Endothelial cell of umbilical vein (primary cell): ENCODE data around the gene PRM3. TPM values are rescaled to one million over a fixed set of nuclear protein-coding genes. Genes with fewer than 3 reads are reported as not detected.

Source experiments
- BruUV-seq: library from RNA; stranded (reverse); fragments of 400-500 nt; replicated peaks from 2 replicates; lab custom pipeline; 2021; lab: Mats Ljungman, UMichigan
- CTCF ChIA-PET: fragments of 300-600, 350-600 bp; sonication (Branson Sonifier 250); formaldehyde crosslinking; loops from one replicate; lab custom pipeline; 2021; ENCODE audit warnings: antibody characterized with exemption, inconsistent platforms; lab: Charles Lee
- POLR2A ChIA-PET: fragments of 300-600, 350-600 bp; sonication (Branson Sonifier 250); formaldehyde crosslinking; loops from one replicate; lab custom pipeline; 2021; ENCODE audit warnings: antibody characterized with exemption, inconsistent platforms; lab: Charles Lee
- DNase-seq: peaks from one replicate; pipeline ENCODE4 v3.0.0-alpha.2; 2011; ENCODE audit warnings: low read depth, low spot score
- FAIRE-seq: peaks from 2 replicates; lab custom pipeline; 2011; peaks lifted over from hg19 to GRCh38; lab: Jason Lieb, UNC
- H2AFZ ChIP-seq: 2 replicates; pipeline ENCODE4 v1.6.0; 2012; ENCODE audit warnings: low read depth, low read length, control low read depth, inconsistent platforms
- H3K27ac ChIP-seq: 2 replicates; pipeline ENCODE4 v1.5.1; 2011; ENCODE audit warnings: low read depth, mild to moderate bottlenecking, control low read depth, low read length, moderate library complexity; ENCODE audit not compliant: insufficient read depth
- H3K27me3 ChIP-seq, 2 experiments: 2 replicates each; pipeline versions ENCODE4 v1.6.0 to v1.6.1; 2011; ENCODE audit warnings: low read length in 2 of 2, mixed read lengths in 1 of 2; ENCODE audit not compliant: control insufficient read depth in 2 of 2, insufficient read depth in 2 of 2
- H3K36me3 ChIP-seq, 2 experiments: 2 replicates in 1 of 2; 3 replicates in 1 of 2; pipeline ENCODE4 v1.5.1; 2011; ENCODE audit warnings: low read length in 2 of 2, mild to moderate bottlenecking in 1 of 2, moderate library complexity in 1 of 2; ENCODE audit not compliant: control insufficient read depth in 2 of 2, insufficient read depth in 2 of 2; ENCODE audit errors: extremely low read depth in 1 of 2
- H3K4me1 ChIP-seq: 3 replicates; pipeline ENCODE4 v1.5.1; 2011; ENCODE audit warnings: mild to moderate bottlenecking, low read length; ENCODE audit not compliant: control insufficient read depth, insufficient read depth; ENCODE audit errors: extremely low read depth
- H3K4me2 ChIP-seq: 2 replicates; pipeline ENCODE4 v1.6.1; 2011; ENCODE audit warnings: low read length, control low read depth, mixed read lengths; ENCODE audit not compliant: insufficient read depth
- H3K4me3 ChIP-seq, 3 experiments: fragments of 200-600 bp in 1 of 3; sonication (generic), shearing (Covaris generic) in 1 of 3; replicated peaks in 1 of 3; 2 replicates each; pipeline ENCODE4 v1.5.1; 2011 to 2016; ENCODE audit warnings: control low read depth in 3 of 3, low read length in 3 of 3, mild to moderate bottlenecking in 2 of 3, inconsistent platforms in 1 of 3, low read depth in 1 of 3, moderate library complexity in 1 of 3; ENCODE audit not compliant: insufficient read depth in 1 of 3
- H3K79me2 ChIP-seq: 2 replicates; pipeline ENCODE4 v1.6.0; 2012; ENCODE audit warnings: low read length, inconsistent platforms; ENCODE audit not compliant: control insufficient read depth, insufficient read depth
- H3K9ac ChIP-seq: replicated peaks from 2 replicates; pipeline ENCODE3; 2011; ENCODE audit warnings: low read length, control low read depth; ENCODE audit not compliant: insufficient read depth; ENCODE audit errors: extremely low read depth
- H3K9me1 ChIP-seq: replicated peaks from 3 replicates; pipeline ENCODE4 v1.6.0; 2011; ENCODE audit warnings: mild to moderate bottlenecking, low read length; ENCODE audit not compliant: control insufficient read depth, insufficient read depth; ENCODE audit errors: extremely low read depth
- H3K9me3 ChIP-seq: replicated peaks from 2 replicates; pipeline ENCODE4 v1.5.1; 2012; ENCODE audit warnings: low read length, inconsistent platforms; ENCODE audit not compliant: control insufficient read depth, insufficient read depth
- H4K20me1 ChIP-seq: replicated peaks from 2 replicates; pipeline ENCODE3; 2011; ENCODE audit warnings: mild to moderate bottlenecking, low read length; ENCODE audit not compliant: control insufficient read depth, insufficient read depth; ENCODE audit errors: extremely low read depth
- EZH2 ChIP-seq: IDR thresholded peaks from 2 replicates; pipeline ENCODE4 v1.6.1; 2012; ENCODE audit warnings: borderline replicate concordance, low read depth, mild to moderate bottlenecking, moderate library complexity, low read length, inconsistent platforms; ENCODE audit not compliant: severe bottlenecking
- FOS ChIP-seq: IDR thresholded peaks from 2 replicates; pipeline ENCODE4 v1.6.1; 2011; ENCODE audit warnings: mild to moderate bottlenecking, low read length, moderate library complexity, borderline replicate concordance; ENCODE audit not compliant: insufficient read depth
- GATA2 ChIP-seq: IDR thresholded peaks from 2 replicates; pipeline ENCODE4 v1.7.0; 2011; ENCODE audit warnings: low read depth, mild to moderate bottlenecking, moderate library complexity, mixed read lengths, low read length; ENCODE audit not compliant: insufficient read length, insufficient read depth
- JUN ChIP-seq: IDR thresholded peaks from 2 replicates; pipeline ENCODE4 v1.6.1; 2011; ENCODE audit warnings: borderline replicate concordance, low read depth; ENCODE audit not compliant: insufficient read length, insufficient read depth
- MAX ChIP-seq: IDR thresholded peaks from 2 replicates; pipeline ENCODE4 v1.6.1; 2011; ENCODE audit not compliant: insufficient read depth, insufficient read length
- MYC ChIP-seq: IDR thresholded peaks from one replicate; pipeline ENCODE4 v1.6.1; 2011; ENCODE audit warnings: mild to moderate bottlenecking, low read depth, low read length
- POLR2A ChIP-seq: IDR thresholded peaks from 2 replicates; pipeline ENCODE4 v1.6.1; 2012; ENCODE audit warnings: low read depth, mild to moderate bottlenecking, control low read depth, low read length
- dilution Hi-C: fragments of 300-500 bp; cut with MboI; formaldehyde crosslinking; loops from one replicate; pipeline ENCODE4 v1.15.0; 2019; ENCODE audit warnings: low sequenced_read_pairs; ENCODE audit not compliant: extremely low pct_ligation_motif_present
- intact Hi-C: fragments of 100-400 bp; cut with micrococcal nuclease; formaldehyde crosslinking; loops from one replicate; pipeline ENCODE4 v1.10.0; 2022
- polyA plus RNA-seq, 4 experiments: library from polyadenylated mRNA; depleted of rRNA in 3 of 4; stranded (reverse) in 3 of 4; unstranded in 1 of 4; fragments of >200 nt; gene quantifications; 2 replicates each; pipeline versions ENCODE4 v1.2.1 to v1.2.3, GENCODE V29; 2011 to 2012; ENCODE audit warnings: missing spikeins in 1 of 4
- total RNA-seq: library from RNA; stranded (reverse); gene quantifications from 2 replicates; pipeline ENCODE4 v1.2.3, GENCODE V29; 2021
- TF ChIP-seq, protein P1 (sequence below), 2 donors: IDR thresholded peaks; 1 replicate in 1 of 2; 2 replicates in 1 of 2; pipeline ENCODE4 v1.5.1; 2011; ENCODE audit warnings: low read length in 2 of 2, mild to moderate bottlenecking in 2 of 2, moderate library complexity in 2 of 2, control low read depth in 1 of 2, inconsistent platforms in 1 of 2, low read depth in 1 of 2; ENCODE audit not compliant: insufficient read depth in 1 of 2; ENCODE audit errors: extremely low read depth in 1 of 2

The PRM3 gene
- total and polyA plus RNA-seq, 2 donors (not counting 3 experiments of a cell fraction or from before 2014, with no cell fraction given), result not detected

GRCh38 chr16:11309895-11310633 lies 36.6 kb upstream of the PRM3 start:
- Histone ChIP-seq H3K27ac (no peak overlapping the region), H3K36me3 (no peaks in the 10 kb centered on the region), H3K27me3 (no peaks in the 10 kb centered on the region), H3K4me3 (no peak overlapping the region), H2AFZ (no peak overlapping the region), H3K79me2 (no peaks in the 10 kb centered on the region), H4K20me1 (no peaks in the 10 kb centered on the region), H3K9me3 (no peaks in the 10 kb centered on the region), H3K9ac (no peak overlapping the region), H3K9me1 (no peaks in the 10 kb centered on the region), H3K4me2 (no peak overlapping the region), H3K4me1 (no peaks in the 10 kb centered on the region)
- DNase-seq (no peak), FAIRE-seq (no peak)
- no peak for TF ChIP-seq GATA2
- TF ChIP-seq, protein P1, sequence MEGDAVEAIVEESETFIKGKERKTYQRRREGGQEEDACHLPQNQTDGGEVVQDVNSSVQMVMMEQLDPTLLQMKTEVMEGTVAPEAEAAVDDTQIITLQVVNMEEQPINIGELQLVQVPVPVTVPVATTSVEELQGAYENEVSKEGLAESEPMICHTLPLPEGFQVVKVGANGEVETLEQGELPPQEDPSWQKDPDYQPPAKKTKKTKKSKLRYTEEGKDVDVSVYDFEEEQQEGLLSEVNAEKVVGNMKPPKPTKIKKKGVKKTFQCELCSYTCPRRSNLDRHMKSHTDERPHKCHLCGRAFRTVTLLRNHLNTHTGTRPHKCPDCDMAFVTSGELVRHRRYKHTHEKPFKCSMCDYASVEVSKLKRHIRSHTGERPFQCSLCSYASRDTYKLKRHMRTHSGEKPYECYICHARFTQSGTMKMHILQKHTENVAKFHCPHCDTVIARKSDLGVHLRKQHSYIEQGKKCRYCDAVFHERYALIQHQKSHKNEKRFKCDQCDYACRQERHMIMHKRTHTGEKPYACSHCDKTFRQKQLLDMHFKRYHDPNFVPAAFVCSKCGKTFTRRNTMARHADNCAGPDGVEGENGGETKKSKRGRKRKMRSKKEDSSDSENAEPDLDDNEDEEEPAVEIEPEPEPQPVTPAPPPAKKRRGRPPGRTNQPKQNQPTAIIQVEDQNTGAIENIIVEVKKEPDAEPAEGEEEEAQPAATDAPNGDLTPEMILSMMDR (IDR thresholded peaks at IDR 0.05; ENCODE audit: extremely low read depth in 1 of 2, insufficient read depth in 1 of 2, low read depth in 1 of 2, low read length in 2 of 2), result no peak
- TF ChIP-seq JUN, result no peak
- TF ChIP-seq MYC, result no peak
- no peak for TF ChIP-seq POLR2A
- no peak for TF ChIP-seq EZH2
- no peak for TF ChIP-seq FOS
- no peak for TF ChIP-seq MAX
- ChIA-PET POLR2A (no interaction called here), CTCF (no interaction called here)
- no TSS peak for BruUV-seq
- intact Hi-C loops (loop anchor here (10.0 kb wide), 1 partner anchor 55 kb away; the partner anchor contains the start of gene SOCS1), dilution Hi-C loops (no loop called here)
